Uterus (tissue), 2 donors: Measurements from ENCODE around the gene TUBB3.

ENCODE experiments used
- CTCF ChIP-seq, 4 experiments: fragments of 200-600 bp in 2 of 4; fragments of 450-650 bp in 2 of 4; sonication (generic) in 2 of 4; IDR thresholded peaks; one replicate each; pipeline ENCODE4 v1.5.1; 2016 to 2019; ENCODE audit warnings: antibody characterized with exemption in 4 of 4, mild to moderate bottlenecking in 2 of 4, moderate library complexity in 1 of 4
- POLR2A ChIP-seq, 2 donors: fragments of 450-650 bp; IDR thresholded peaks; one replicate each; pipeline ENCODE4 v1.6.1; 2016; ENCODE audit warnings: antibody characterized with exemption in 2 of 2, mild to moderate bottlenecking in 1 of 2, moderate library complexity in 1 of 2

GRCh38 chr16:89892635-89893034 is 30.5 kb upstream of the TUBB3 start:
- TF ChIP-seq CTCF (IDR thresholded peaks at IDR 0.05) = no peak
- TF ChIP-seq POLR2A (IDR thresholded peaks at IDR 0.05) = no peak
